ENCODE data around the gene HCN2. TPM values are rescaled to one million over a fixed set of nuclear protein-coding genes. Genes with fewer than 3 reads are reported as not detected.
A peak's percentile ranks its signal among the peaks of the same experiment; 100 is the strongest.

HCN2 gene
- total and polyA plus RNA-seq, 12 donors = 0.74 to 9.1 (median 3.6) TPM

- 23 to 28% (median 26%) methylated on average over 10 to 32 of the region's 32 CpGs for WGBS, 4 donors
- Histone ChIP-seq H3K36me3 (replicated peaks in 1 of 2) (peaks cover 0 to 4% of the 10 kb centered on the region in 2 donors), H3K9me3 (replicated peaks in 1 of 3) (no peaks in the 10 kb centered on the region), H3K4me3 (peak overlapping the region in 1 of 4 donors; percentile 82), H3K27me3 (no peaks in the 10 kb centered on the region), H3K27ac (peak overlapping the region; percentile 60 to 97 (median 94)), H3K4me1 (replicated peaks in 1 of 2) (peaks cover 50 to 57% of the 10 kb centered on the region in 2 donors)
- intact Hi-C loops (cut with DNase I) = no loop called here
- TF ChIP-seq CTCF (IDR thresholded peaks at IDR 0.05) = no peak
- TF ChIP-seq POLR2A (IDR thresholded peaks at IDR 0.05) = peak in 1 of 2 donors; percentile 60
- peak in 5 of 7 donors; percentile 46 to 66 (median 59) for DNase-seq
These were observed 14.8 kb upstream of the HCN2 start for GRCh38 chr19:574658-575526.

- H3K27me3 ChIP-seq = no peaks in the 10 kb centered on the region
- H3K4me3 ChIP-seq = peak overlapping the region in 2 of 4 donors; percentile 9 to 82
- peaks cover 50 to 57% of the 10 kb centered on the region in 2 donors for H3K4me1 ChIP-seq (replicated peaks in 1 of 2)
- peaks cover 0 to 12% of the 10 kb centered on the region in 2 donors for H3K36me3 ChIP-seq (replicated peaks in 1 of 2)
- WGBS, 4 donors = 34 to 54% (median 42%) methylated on average over 14 to 38 of the region's 38 CpGs
- intact Hi-C loops (cut with DNase I) = no loop called here
- DNase-seq = peak; percentile 64 to 86 (median 79)
- no peak for TF ChIP-seq CTCF (IDR thresholded peaks at IDR 0.05)
- peak in 1 of 2 donors; percentile 84 for TF ChIP-seq POLR2A (IDR thresholded peaks at IDR 0.05)
- H3K9me3 ChIP-seq (replicated peaks in 1 of 3) = no peaks in the 10 kb centered on the region
- H3K27ac ChIP-seq = peak overlapping the region; percentile 76 to 97 (median 94)
These were observed 13.9 kb upstream of the HCN2 start for GRCh38 chr19:575527-576506.

- Histone ChIP-seq H3K36me3 (replicated peaks in 1 of 2) (peaks cover 0 to 20% of the 10 kb centered on the region in 2 donors), H3K9me3 (replicated peaks in 1 of 3) (no peaks in the 10 kb centered on the region), H3K27me3 (no peaks in the 10 kb centered on the region), H3K27ac (peak overlapping the region; percentile 71 to 97 (median 89)), H3K4me1 (replicated peaks in 1 of 2) (peaks cover 45 to 50% of the 10 kb centered on the region in 2 donors), H3K4me3 (peak overlapping the region in 1 of 4 donors; percentile 26)
- peak in 4 of 7 donors; percentile 50 to 62 (median 55) for DNase-seq
- TF ChIP-seq CTCF (IDR thresholded peaks at IDR 0.05) (no peak), POLR2A (IDR thresholded peaks at IDR 0.05) (peak in 1 of 2 donors; percentile 5)
- intact Hi-C loops (cut with DNase I) = no loop called here
- WGBS, 4 donors = 35 to 63% (median 55%) methylated on average over 17 to 28 of the region's 28 CpGs
These were observed 12.8 kb upstream of the HCN2 start for GRCh38 chr19:576768-577438.
